HS-5 (cell line): ENCODE measurements around the gene ZNF350.
A peak's percentile ranks its signal among the peaks of the same experiment; 100 is the strongest.
"Not testable (repeated sequence)": the region's sequence is repeated elsewhere in the genome, so short reads cannot be mapped to it uniquely, and the experiment has no call there.

Experiments
- DNase-seq: peaks from one replicate; pipeline ENCODE4 v3.0.0-alpha.2; 2012; ENCODE audit warnings: low read depth

The ZNF350 gene

DNA sequence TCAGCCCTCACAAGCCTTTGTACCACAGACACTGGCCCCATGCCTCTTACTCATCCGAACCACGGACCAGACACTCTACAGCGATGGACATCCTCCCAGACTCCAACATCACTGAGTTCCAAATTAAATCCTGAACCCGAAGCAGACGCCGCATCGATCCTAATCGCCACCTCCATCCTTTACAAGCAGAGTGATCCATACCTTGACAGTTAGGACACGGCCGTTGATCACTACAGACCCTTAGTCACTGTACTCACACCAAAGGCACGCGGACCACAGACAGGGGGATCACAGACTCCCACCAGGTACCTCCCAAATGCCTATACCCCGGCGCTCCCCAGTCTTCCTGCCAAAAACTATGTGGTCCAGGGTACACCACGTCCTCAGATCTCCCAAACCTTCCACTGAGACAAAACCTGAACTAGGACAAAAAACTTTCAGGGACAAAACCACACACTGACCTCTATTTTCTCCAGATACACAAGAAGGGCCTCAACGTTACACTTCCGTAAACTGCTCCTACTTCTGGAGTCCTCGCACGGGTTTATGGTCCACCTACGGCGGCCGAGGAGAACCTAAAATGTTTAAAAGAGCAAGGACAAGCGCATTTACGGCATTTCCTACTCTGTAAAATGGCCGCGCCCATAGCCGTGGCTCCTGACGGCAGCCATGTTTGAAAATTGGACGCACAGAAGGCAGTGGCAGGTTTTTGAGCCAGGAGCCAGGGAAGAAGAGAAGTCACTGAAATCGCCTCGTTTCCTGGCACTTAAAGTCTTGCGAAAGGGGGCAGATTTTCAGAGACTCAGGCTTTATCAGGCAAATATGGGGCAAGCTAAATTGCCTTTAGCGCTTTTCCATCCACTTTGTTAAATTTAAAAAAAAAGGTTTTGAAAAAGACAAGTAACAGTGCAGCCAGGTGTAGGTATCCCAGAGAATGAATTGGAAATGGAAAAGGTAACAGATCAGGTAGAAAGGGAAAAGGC lies at the start of gene ZNF350:
ZNF350 (minus strand) TSS at position 532 of the 983 bp plus-strand sequence. CDS start 12,480 bp downstream, outside the sequence.
- DNase-seq: peak; percentile 74

DNA sequence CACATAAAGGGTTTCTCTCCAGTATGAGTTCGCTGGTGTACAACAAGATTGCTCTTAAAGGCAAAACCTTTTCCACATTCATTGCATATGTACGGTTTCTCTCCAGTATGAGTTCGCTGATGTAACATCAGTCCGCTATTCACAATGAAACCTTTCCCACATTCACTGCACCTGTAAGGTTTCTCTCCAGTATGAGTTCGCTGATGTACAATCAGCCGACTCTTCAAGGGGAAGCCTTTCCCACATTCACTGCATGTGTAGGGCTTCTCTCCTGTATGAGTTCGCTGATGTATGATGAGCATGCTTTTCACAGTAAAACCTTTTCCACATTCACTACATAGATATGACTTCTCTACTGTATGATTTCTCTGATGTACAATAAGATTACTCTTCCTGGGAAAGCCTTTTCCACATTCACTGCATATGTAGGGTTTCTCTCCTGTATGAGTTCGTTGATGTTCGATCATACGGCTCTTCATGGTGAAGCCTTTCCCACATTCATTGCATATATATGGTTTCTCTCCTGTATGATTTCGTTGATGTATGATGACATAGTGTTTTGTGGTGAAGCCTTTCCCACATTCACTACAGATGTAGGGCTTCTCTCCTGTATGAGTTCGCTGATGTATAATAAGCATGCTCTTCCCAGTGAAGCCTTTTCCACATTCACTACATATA lies 47.5 kb upstream of the ZNF350 start:
- no peak for DNase-seq

DNA sequence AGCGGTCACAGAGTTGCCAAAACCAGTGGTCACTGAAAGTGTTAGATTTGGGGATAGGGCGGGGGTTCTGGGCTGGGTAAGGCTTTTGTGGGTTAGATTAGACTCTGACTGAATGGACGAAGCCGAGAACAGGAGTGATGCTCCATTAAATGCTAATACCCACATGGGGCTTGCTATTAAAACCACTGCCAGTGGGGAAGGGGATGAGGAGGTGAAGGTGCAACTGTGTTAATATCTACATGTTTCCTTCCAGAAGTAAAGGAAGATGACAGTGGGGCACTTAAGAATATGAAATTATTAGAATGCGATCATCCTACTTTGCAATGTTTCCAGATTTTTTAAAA lies 42.1 kb upstream of the ZNF350 start:
- no peak for DNase-seq

DNA sequence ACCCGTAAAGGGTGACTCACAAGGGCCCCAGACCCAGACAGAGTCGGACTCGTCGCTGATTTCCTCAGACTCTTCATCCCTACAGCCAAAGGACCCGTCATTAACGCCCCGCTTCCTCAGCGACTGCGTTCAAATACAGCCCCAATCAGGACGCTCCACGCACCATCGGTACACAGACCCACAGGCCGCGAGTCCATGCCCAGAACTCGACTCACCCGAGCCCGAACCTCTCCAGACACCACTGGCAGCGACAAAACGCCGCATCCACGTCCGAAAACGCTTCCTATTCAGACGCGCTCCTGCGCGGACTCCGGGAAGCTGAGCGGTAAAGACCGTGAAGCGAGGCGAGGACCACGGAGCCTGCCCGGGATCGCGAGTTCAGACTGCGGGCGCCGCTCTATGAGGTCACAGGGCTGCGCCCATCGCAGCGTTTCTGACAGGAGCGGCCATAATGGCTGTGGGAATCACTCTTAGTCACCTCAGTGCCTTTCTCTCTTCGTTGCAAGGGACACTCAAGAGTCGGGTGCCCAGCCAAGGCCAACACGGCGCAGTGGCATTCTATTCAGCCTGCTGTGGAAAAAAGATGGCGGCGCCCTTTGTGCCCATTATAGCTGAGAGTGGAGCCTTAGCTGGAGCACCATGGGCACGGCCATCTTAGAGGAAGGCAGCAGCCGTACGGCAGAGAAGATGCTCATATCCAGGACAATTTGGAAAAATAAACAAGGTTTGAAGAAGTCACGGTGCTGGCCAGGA lies 41.6 kb upstream of the ZNF350 start, which contains the start of gene ZNF614:
ZNF614 (minus strand) TSS at position 353 of the 753 bp plus-strand sequence. CDS start 2,634 bp downstream, outside the sequence.
- peak; percentile 58 for DNase-seq

DNA sequence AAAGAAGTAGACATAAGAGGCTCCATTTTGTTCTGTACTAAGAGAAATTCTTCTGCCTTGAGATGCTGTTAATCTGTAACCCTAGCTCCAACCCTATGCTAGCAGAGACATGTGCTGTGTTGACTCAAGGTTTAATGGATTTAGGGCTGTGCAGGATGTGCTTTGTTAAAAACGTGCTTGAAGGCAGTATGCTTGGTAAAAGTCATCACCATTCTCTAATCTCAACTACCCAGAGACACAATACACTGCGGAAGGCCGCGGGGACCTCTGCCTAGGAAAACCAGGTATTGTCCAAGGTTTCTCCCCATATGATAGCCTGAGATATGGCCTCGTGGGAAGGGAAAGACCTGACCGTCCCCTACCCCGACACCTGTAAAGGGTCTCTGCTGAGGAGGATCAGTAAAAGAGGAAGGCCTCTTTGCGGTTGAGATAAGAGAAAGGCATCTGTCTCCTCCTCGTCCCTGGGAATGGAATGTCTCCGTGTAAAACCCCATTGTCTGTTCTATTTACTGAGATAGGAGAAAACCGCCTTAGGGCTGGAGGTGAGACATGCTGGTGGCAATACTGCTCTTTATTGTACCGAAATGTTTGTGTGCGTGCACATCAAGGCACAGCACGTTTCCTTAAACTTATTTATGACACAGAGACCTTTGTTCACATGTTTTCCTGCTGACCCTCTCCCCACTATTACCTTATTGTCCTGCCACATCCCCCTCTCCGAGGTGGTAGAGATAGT lies 39.8 kb upstream of the ZNF350 start:
- DNase-seq: not testable (repeated sequence)

GRCh38 chr19:52024478-52024877 lies 37.8 kb upstream of the ZNF350 start:
- DNase-seq: not testable (repeated sequence)

DNA sequence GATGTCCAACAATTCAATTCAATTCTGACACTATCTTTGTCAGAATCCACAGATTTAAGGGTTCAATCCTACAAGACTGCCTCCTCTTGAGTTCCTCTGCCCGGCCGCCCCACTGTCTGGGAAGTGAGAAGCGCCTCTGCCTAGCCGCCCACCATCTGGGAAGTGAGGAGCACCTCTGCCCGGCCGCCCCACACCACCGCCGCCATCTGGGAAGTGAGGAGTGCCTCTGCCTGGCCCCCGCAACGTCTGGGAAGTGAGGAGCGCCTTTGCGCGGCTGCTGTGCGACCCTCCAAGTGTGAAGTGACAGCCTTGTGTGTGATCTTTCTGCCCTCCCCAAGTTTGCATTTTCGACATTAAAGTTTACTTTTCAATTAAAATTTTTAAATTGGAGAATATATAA lies 35.6 kb upstream of the ZNF350 start:
- no peak for DNase-seq

- no peak for DNase-seq
Measured at GRCh38 chr19:52020506-52020905, 33.9 kb upstream of the ZNF350 start.

DNA sequence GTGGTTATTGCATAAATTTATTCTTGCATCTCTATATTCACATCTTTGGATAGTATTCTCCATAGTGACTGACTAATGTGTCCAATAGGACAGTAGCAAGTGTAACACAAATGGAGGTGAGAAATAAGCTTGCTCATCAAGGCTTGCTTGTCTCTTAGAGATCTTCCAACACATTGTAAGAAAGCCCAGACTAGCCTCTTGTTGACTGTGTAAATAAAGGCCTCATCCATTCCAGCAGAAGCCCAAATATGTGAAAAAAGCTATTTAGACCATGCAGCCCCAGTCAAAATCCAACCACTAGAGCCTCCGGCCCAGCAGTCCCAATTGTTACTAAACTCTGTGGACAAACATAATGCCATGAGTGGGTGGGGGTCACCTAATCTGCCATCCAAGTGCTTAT lies 24.0 kb upstream of the ZNF350 start:
- no peak for DNase-seq

DNA sequence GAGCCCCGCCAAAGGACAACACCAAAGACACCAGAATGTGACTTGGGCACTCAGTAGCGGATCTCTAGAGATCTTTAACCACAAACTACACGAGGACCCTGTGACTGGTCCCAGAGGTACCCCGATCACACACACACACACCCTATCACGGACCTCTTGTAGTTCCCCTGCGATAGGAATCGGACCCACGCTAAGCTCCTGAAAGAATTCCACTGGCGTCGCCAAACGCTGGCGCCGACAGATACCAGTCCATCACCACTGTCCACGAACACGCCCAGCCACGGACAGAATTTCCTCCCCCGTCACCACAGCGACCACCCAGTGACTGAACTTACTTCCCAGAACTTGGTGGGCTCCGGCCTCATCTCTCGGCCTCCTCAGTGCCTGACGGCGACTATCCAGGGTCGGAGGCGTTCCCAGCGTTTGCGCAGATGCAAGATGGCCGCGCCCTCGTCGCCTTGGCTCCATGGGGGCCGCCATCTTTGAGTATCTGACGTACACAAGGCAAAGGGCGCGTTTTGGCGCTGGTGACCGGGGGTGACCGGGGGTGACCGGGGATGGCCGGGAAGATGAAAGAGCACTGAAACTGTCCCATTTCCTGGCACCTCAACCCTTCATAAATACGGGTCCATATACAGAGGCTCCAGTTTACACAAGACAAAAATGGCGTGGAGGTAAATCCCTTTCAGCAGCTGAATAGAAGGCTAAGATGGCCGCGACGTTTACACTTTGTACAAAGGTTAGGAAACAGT lies 21.3 kb upstream of the ZNF350 start, which contains the start of gene ZNF615:
ZNF615 (minus strand) TSS at position 406 of the 752 bp plus-strand sequence. CDS start 4,500 bp downstream, outside the sequence.
- DNase-seq: peak; percentile 52

- DNase-seq: no peak
Measured at GRCh38 chr19:52007451-52007805, 20.8 kb upstream of the ZNF350 start.

DNA sequence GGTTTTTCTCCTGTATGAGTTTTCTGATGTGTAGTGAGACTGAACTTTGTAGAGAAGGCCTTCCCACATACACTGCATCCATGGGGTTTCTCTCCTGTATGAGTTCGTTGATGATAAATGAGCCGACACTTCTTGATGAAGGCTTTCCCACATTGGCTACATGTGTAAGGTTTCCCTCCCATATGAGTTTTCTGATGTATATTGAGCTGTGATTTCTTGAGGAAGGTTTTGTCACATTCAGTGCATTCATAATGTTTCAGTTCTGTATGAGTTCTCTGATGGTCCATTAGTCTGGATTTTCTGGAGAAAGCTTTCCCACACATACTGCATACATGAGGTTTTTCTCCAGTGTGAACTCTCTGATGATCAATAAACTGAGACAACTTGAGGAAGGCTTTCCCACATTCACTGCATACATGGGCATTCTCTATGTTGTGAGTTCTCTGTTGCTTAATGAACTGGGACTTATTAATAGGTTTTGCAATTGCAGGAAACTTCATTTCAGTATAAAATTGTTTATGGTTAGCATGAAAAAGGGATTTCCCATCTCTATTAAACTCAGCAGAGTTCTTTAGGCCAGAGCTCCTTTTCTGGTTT lies 7.5 kb upstream of the ZNF350 start:
- DNase-seq: no peak

- DNase-seq: no peak
Measured at GRCh38 chr19:51993422-51993821, 6.8 kb upstream of the ZNF350 start.

DNA sequence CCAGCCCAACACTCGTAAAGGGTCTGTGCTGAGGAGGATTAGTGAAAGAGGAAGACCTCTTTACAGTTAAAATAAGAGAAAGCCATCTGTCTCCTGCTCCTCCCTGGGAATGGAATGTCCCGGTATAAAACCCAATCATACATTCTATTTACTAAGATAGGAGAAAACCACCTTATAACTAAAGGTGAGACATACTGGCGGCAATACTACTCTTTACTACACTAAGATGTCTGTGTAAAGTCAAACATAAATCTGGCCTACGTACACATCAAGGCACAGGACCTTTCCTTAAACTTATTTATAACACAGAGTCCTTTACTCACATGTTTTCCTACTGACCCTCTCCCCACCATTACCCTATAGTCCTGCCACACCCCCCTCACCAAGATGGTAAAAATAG lies 3.3 kb downstream of the ZNF350 start:
- DNase-seq: no peak

DNA sequence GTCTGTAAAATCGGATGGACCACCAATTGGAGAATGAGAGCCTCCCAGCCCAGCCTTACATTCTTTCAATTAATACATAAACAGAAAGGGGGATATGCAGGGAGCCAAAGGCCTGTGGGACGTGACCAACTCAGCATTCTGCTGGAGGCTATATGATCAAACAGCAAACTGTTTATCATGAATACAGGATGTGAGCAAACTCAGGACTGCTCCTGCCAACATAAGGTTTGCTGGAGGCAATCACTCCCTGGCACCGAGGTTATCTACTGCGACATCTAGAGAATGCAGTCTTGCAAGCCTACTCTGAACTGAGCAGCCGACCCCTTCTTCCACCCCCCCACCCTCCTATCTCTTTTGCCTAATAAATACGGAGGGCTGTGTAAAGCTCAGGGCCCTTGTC lies 5.7 kb downstream of the ZNF350 start:
- DNase-seq: not testable (repeated sequence)

- no peak for DNase-seq
Measured at GRCh38 chr19:51980116-51980736, 6.4 kb downstream of the ZNF350 start.

- DNase-seq: no peak
Measured at GRCh38 chr19:51978882-51979281, 7.8 kb downstream of the ZNF350 start.

DNA sequence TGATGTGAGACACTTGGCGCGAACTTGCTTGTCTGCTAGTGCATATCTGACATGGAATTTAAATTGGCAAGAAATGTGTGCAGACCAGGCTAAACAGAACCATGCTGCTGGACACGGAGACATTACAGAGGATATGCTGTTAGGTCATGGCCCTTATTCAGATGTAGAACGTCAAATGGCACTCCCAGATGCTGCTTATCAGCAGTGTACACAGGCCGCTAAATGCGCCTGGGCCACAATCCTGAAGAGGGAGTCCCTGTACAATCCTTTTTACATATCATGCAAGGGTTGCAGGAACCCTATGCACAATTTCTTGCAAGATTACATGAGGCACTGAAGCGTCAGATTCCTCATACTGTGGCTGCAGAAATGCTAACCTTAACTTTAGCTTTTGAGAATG lies 9.3 kb downstream of the ZNF350 start:
- DNase-seq: no peak

DNA sequence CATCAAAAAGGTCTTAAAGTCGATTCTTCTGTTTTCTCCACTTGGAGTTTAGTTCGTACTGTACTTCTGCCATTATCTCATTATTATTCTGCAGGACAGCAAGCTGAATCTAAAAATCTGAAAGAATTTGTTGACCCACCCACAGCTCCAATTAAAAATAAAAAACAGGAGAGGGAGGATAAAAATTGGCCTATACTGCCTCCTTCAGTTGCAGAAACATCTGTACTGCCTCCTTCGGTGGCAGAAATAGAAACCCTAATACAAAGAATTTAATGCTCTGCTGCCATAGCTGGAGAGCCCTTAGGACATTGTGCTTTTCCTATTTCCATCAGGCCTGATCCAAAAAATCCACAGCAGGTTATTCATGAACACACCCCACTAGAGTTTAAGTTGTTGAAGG lies 9.8 kb downstream of the ZNF350 start:
- no peak for DNase-seq

DNA sequence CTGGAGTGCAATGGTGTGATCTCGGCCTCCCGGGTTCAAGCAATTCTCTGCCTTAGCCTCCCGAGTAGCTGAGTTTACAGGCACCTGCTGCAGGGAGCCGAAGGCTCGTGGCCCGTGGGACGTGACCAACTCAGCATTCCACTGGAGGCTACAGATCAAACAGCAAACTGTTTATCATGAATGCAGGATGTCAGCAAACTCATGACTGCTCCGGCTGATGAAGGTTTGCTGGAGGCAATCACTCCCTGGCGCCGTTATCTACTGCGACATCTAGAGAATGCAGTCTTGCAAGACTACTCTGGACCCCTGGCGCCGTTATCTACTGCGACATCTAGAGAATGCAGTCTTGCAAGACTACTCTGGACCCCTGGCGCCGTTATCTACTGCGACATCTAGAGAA lies 10.9 kb downstream of the ZNF350 start:
- DNase-seq: not testable (repeated sequence)
